SK-N-SH treated with all-trans-retinoic acid at 6 μM for 48 hours (cell line): ENCODE data around the gene LONP2.
A peak's percentile ranks its signal among the peaks of the same experiment; 100 is the strongest.

Experiments
- ATAC-seq: fragments of 200-7000 bp; cut with Tn5 transposase; 3 replicates; pipeline ENCODE4 v1.9.1; 2020; ENCODE audit warnings: mild to moderate bottlenecking, moderate library complexity
- BACH2 ChIP-seq: fragments of 250-450 bp; sonication (Bioruptor Pico); IDR thresholded peaks from 2 replicates; pipeline ENCODE4 v1.9.0; 2021; ENCODE audit warnings: mild to moderate bottlenecking, borderline replicate concordance
- CREB5 ChIP-seq: fragments of 250-450 bp; sonication (Bioruptor Pico); IDR thresholded peaks from 2 replicates; pipeline ENCODE4 v1.5.1; 2020; ENCODE audit warnings: low read depth, mild to moderate bottlenecking, moderate library complexity
- ESRRG ChIP-seq: fragments of 250-450 bp; sonication (Bioruptor Pico); IDR thresholded peaks from 2 replicates; pipeline ENCODE4 v1.6.1; 2021; ENCODE audit warnings: mild to moderate bottlenecking
- GLIS3 ChIP-seq: fragments of 250-450 bp; sonication (Bioruptor Pico); IDR thresholded peaks from 2 replicates; pipeline ENCODE4 v1.5.0; 2020; ENCODE audit warnings: mild to moderate bottlenecking, moderate library complexity
- PPARA ChIP-seq: fragments of 250-450 bp; sonication (Bioruptor Pico); IDR thresholded peaks from 2 replicates; pipeline ENCODE4 v1.5.0; 2020; ENCODE audit warnings: mild to moderate bottlenecking, borderline replicate concordance
- RARB ChIP-seq: fragments of 250-450 bp; sonication (Bioruptor Pico); IDR thresholded peaks from 2 replicates; pipeline ENCODE4 v1.8.0; 2021; ENCODE audit warnings: mild to moderate bottlenecking, moderate library complexity
- SNAI2 ChIP-seq: fragments of 250-450 bp; sonication (Bioruptor Pico); IDR thresholded peaks from 2 replicates; pipeline ENCODE4 v1.5.0; 2020; ENCODE audit warnings: mild to moderate bottlenecking, moderate library complexity
- TCF4 ChIP-seq: fragments of 250-450 bp; sonication (Bioruptor Pico); IDR thresholded peaks from 2 replicates; pipeline ENCODE4 v1.8.0; 2021; ENCODE audit warnings: mild to moderate bottlenecking, moderate library complexity, borderline replicate concordance
- TOX ChIP-seq: fragments of 250-450 bp; sonication (Bioruptor Pico); IDR thresholded peaks from 2 replicates; pipeline ENCODE4 v1.8.0; 2021; ENCODE audit warnings: mild to moderate bottlenecking, moderate library complexity, borderline replicate concordance
- ZC3H10 ChIP-seq: fragments of 250-450 bp; sonication (Bioruptor Pico); IDR thresholded peaks from 2 replicates; pipeline ENCODE4 v1.5.1; 2021; ENCODE audit warnings: mild to moderate bottlenecking, moderate library complexity
- ZFP3 ChIP-seq: fragments of 250-450 bp; sonication (Bioruptor Pico); IDR thresholded peaks from 2 replicates; pipeline ENCODE4 v1.5.0; 2020; ENCODE audit warnings: mild to moderate bottlenecking, moderate library complexity
- ZFP30 ChIP-seq: fragments of 450-650 bp; formaldehyde crosslinking; IDR thresholded peaks from 2 replicates; pipeline ENCODE4 v1.5.0; 2022; ENCODE audit warnings: mild to moderate bottlenecking, moderate library complexity
- ZNF70 ChIP-seq: fragments of 450-650 bp; formaldehyde crosslinking; IDR thresholded peaks from 2 replicates; pipeline ENCODE4 v1.5.0; 2020; ENCODE audit warnings: mild to moderate bottlenecking, moderate library complexity
- TF ChIP-seq, protein P1 (sequence below): fragments of 250-450 bp; sonication (Bioruptor Pico); IDR thresholded peaks from 2 replicates; pipeline ENCODE4 v1.8.0; 2020; ENCODE audit warnings: mild to moderate bottlenecking, moderate library complexity, borderline replicate concordance
- TF ChIP-seq, protein P2 (sequence below): fragments of 250-450 bp; sonication (Bioruptor Pico); IDR thresholded peaks from 2 replicates; pipeline ENCODE4 v1.5.1; 2021; ENCODE audit warnings: mild to moderate bottlenecking, moderate library complexity
- TF ChIP-seq, protein P3 (sequence below): fragments of 250-450 bp; sonication (Bioruptor Pico); IDR thresholded peaks from 2 replicates; pipeline ENCODE4 v1.5.0; 2020; ENCODE audit warnings: mild to moderate bottlenecking, moderate library complexity

The LONP2 gene

GRCh38 chr16:48384520-48385252 is 140.6 kb downstream of the LONP2 start:
- ATAC-seq: peak; percentile 75
- TF ChIP-seq ZNF70 (CRISPR knock-in tag) (no peak), CREB5 (CRISPR knock-in tag) (no peak), TOX (CRISPR knock-in tag) (no peak), ZC3H10 (CRISPR knock-in tag) (no peak), GLIS3 (CRISPR knock-in tag) (no peak), ESRRG (no peak), TCF4 (no peak), PPARA (CRISPR knock-in tag) (no peak), ZFP3 (no peak), SNAI2 (CRISPR knock-in tag) (no peak)
- TF ChIP-seq, protein P1, sequence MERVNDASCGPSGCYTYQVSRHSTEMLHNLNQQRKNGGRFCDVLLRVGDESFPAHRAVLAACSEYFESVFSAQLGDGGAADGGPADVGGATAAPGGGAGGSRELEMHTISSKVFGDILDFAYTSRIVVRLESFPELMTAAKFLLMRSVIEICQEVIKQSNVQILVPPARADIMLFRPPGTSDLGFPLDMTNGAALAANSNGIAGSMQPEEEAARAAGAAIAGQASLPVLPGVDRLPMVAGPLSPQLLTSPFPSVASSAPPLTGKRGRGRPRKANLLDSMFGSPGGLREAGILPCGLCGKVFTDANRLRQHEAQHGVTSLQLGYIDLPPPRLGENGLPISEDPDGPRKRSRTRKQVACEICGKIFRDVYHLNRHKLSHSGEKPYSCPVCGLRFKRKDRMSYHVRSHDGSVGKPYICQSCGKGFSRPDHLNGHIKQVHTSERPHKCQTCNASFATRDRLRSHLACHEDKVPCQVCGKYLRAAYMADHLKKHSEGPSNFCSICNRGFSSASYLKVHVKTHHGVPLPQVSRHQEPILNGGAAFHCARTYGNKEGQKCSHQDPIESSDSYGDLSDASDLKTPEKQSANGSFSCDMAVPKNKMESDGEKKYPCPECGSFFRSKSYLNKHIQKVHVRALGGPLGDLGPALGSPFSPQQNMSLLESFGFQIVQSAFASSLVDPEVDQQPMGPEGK: no peak
- TF ChIP-seq, protein P2, sequence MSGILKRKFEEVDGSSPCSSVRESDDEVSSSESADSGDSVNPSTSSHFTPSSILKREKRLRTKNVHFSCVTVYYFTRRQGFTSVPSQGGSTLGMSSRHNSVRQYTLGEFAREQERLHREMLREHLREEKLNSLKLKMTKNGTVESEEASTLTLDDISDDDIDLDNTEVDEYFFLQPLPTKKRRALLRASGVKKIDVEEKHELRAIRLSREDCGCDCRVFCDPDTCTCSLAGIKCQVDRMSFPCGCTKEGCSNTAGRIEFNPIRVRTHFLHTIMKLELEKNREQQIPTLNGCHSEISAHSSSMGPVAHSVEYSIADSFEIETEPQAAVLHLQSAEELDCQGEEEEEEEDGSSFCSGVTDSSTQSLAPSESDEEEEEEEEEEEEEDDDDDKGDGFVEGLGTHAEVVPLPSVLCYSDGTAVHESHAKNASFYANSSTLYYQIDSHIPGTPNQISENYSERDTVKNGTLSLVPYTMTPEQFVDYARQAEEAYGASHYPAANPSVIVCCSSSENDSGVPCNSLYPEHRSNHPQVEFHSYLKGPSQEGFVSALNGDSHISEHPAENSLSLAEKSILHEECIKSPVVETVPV (CRISPR knock-in tag): no peak
- TF ChIP-seq, protein P3, sequence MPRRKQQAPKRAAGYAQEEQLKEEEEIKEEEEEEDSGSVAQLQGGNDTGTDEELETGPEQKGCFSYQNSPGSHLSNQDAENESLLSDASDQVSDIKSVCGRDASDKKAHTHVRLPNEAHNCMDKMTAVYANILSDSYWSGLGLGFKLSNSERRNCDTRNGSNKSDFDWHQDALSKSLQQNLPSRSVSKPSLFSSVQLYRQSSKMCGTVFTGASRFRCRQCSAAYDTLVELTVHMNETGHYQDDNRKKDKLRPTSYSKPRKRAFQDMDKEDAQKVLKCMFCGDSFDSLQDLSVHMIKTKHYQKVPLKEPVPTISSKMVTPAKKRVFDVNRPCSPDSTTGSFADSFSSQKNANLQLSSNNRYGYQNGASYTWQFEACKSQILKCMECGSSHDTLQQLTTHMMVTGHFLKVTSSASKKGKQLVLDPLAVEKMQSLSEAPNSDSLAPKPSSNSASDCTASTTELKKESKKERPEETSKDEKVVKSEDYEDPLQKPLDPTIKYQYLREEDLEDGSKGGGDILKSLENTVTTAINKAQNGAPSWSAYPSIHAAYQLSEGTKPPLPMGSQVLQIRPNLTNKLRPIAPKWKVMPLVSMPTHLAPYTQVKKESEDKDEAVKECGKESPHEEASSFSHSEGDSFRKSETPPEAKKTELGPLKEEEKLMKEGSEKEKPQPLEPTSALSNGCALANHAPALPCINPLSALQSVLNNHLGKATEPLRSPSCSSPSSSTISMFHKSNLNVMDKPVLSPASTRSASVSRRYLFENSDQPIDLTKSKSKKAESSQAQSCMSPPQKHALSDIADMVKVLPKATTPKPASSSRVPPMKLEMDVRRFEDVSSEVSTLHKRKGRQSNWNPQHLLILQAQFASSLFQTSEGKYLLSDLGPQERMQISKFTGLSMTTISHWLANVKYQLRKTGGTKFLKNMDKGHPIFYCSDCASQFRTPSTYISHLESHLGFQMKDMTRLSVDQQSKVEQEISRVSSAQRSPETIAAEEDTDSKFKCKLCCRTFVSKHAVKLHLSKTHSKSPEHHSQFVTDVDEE: no peak

DNA sequence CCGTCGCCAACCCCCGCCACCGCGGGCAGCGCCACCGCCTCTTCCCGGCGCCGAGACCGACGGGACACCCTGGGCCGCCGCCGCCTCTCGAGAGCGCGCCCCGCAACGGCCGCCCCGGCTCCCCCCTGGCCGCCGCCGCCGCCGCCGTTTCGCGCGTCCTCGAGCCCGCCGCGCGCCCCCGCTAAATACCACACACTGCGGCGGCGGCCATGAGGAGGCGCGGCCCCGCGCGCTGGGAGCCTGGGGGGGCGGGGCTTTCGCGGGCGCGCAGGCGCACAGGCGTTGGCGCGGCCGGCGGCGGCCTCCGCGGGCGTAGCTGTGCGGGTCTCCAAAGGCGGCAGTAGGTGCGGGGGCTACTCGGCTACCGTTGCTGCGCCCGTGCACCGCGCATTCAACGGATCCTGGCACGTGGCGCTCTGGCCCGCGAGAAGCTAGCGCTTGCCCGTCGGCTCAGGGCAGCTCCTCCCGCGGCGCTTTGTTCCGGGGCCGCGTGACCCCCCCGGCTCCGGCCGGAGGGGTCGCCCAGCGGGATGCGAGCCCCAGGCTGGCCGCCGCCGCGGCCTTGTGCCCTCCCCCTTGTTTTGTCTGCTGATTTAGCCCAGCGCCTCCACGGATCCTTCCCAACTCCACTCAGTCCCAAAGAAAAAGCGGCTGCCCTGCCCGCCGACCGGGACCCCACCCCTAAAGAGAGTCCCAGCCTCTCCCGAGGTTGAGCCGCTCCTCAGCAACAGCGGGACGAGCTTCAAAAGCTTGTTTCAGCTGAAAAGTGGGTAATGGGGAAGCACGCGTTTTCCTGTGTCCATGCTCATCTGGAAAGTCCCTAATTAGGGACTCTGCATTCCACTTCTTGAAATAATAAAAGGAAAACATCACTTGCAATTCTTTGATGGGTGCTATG is 141.4 kb downstream of the LONP2 start, which contains the start of gene SIAH1:
Gene SIAH1 (minus strand): TSS at position 161 of the 898 bp plus-strand sequence. CDS start 22,985 bp downstream, outside the sequence.
- TF ChIP-seq, protein P3: peak; percentile 57
- peak; percentile 65; the same call in 1 of the 2 replicates for TF ChIP-seq ZC3H10 (CRISPR knock-in tag)
- no peak for TF ChIP-seq BACH2 (CRISPR knock-in tag)
- no peak for TF ChIP-seq ZFP3
- no peak for TF ChIP-seq ZFP30
- TF ChIP-seq TOX (CRISPR knock-in tag): no peak
- TF ChIP-seq SNAI2 (CRISPR knock-in tag): 0 out of 2 replicates have a peak, but pooled peaks have one; percentile 71
- no peak for TF ChIP-seq RARB
- TF ChIP-seq, protein P1: peak; percentile 70
- peak; percentile 67 for ATAC-seq
